Measurements from ENCODE around the gene GOLM1. TPM values are rescaled to one million over a fixed set of nuclear protein-coding genes. Genes with fewer than 3 reads are reported as not detected.

The GOLM1 gene
- total RNA-seq, 1 experiment from 2014 or later, result 66.3 TPM

- no peak for DNase-seq (ENCODE audit: low read depth)
Measured at GRCh38 chr9:86046071-86046636, 53.2 kb downstream of the GOLM1 start.

- no peak for DNase-seq (ENCODE audit: low read depth)
Measured at GRCh38 chr9:86045654-86046053, 53.7 kb downstream of the GOLM1 start.

GRCh38 chr9:86043999-86044398 lies 55.4 kb downstream of the GOLM1 start:
- peak; percentile 9 for DNase-seq (ENCODE audit: low read depth)

- DNase-seq (ENCODE audit: low read depth), result no peak
Measured at GRCh38 chr9:86043586-86043985, 55.8 kb downstream of the GOLM1 start.

- DNase-seq (ENCODE audit: low read depth), result no peak
Measured at GRCh38 chr9:86042199-86042978, 57.0 kb downstream of the GOLM1 start.

GRCh38 chr9:86041311-86041741 lies 58.0 kb downstream of the GOLM1 start:
- no peak for DNase-seq (ENCODE audit: low read depth)

- no peak for DNase-seq (ENCODE audit: low read depth)
Measured at GRCh38 chr9:86040861-86041155, 58.5 kb downstream of the GOLM1 start.

- DNase-seq (ENCODE audit: low read depth), result no peak
Measured at GRCh38 chr9:86039991-86040860, 59.1 kb downstream of the GOLM1 start.

- no peak for DNase-seq (ENCODE audit: low read depth)
Measured at GRCh38 chr9:86036555-86036954, 62.8 kb downstream of the GOLM1 start.

- no peak for DNase-seq (ENCODE audit: low read depth)
Measured at GRCh38 chr9:86035827-86036440, 63.4 kb downstream of the GOLM1 start.

GRCh38 chr9:86034863-86035734 lies 64.3 kb downstream of the GOLM1 start:
- DNase-seq (ENCODE audit: low read depth), result peak; percentile 49

GRCh38 chr9:86027767-86028166 lies 71.6 kb downstream of the GOLM1 start:
- DNase-seq (ENCODE audit: low read depth), result no peak

GRCh38 chr9:86022687-86023266 lies 76.6 kb downstream of the GOLM1 start:
- DNase-seq (ENCODE audit: low read depth), result no peak

GRCh38 chr9:86021166-86021565 lies 78.2 kb downstream of the GOLM1 start:
- DNase-seq (ENCODE audit: low read depth), result no peak

GRCh38 chr9:86020731-86021130 lies 78.6 kb downstream of the GOLM1 start:
- DNase-seq (ENCODE audit: low read depth), result no peak

- no peak for DNase-seq (ENCODE audit: low read depth)
Measured at GRCh38 chr9:86009133-86009532, 90.2 kb downstream of the GOLM1 start.

GRCh38 chr9:86005253-86005775 lies 94.0 kb downstream of the GOLM1 start:
- no peak for DNase-seq (ENCODE audit: low read depth)

- DNase-seq (ENCODE audit: low read depth), result no peak
Measured at GRCh38 chr9:85995599-85995998, 103.8 kb downstream of the GOLM1 start.

- DNase-seq (ENCODE audit: low read depth), result no peak
Measured at GRCh38 chr9:85995097-85995496, 104.3 kb downstream of the GOLM1 start.

- no peak for DNase-seq (ENCODE audit: low read depth)
Measured at GRCh38 chr9:85994191-85994590, 105.2 kb downstream of the GOLM1 start.

GRCh38 chr9:85987236-85987635 lies 112.1 kb downstream of the GOLM1 start:
- no peak for DNase-seq (ENCODE audit: low read depth)
